ENCODE data around the gene FAM110A. TPM values are rescaled to one million over a fixed set of nuclear protein-coding genes. Genes with fewer than 3 reads are reported as not detected.

Gene FAM110A
- total and polyA plus RNA-seq, 2 donors (not counting 1 experiment from before 2014, with no cell fraction given): 15.6 to 18.4 TPM

- peaks cover 10% of the 10 kb centered on the region for H4K20me1 ChIP-seq (ENCODE audit: control insufficient read depth, insufficient read depth, low read length, poor library complexity, severe bottlenecking)
- no peaks in the 10 kb centered on the region for H3K27me3 ChIP-seq (replicated peaks in 1 of 4; ENCODE audit: control extremely low read depth in 1 of 4, control insufficient read depth in 3 of 4, insufficient read depth in 4 of 4, low read length in 3 of 4)
- TF ChIP-seq CTCF (IDR thresholded peaks at IDR 0.05) (no peak), EZH2 (IDR thresholded peaks at IDR 0.05; ENCODE audit: borderline replicate concordance, insufficient read depth, low read depth, low read length, poor library complexity, severe bottlenecking) (no peak)
- ChIA-PET CTCF (interaction anchor here (0.5 to 1.2 kb wide), 4 partner anchors 34 to 103 kb away, joined by 3 to 5 read pairs (median 3); no protein-coding TSS in a partner anchor), POLR2A (no interaction called here)
- intact Hi-C loops (cut with micrococcal nuclease): no loop called here
- no peaks in the 10 kb centered on the region for H3K27me3 Mint-ChIP-seq
- H3K27ac ChIP-seq (ENCODE audit: low read length in 2 of 2): no peak overlapping the region
- no peak overlapping the region for H3K4me3 Mint-ChIP-seq
- H2AFZ ChIP-seq (ENCODE audit: insufficient read depth, low read depth, low read length, poor library complexity, severe bottlenecking): no peak overlapping the region
- no peak overlapping the region for H3K9ac ChIP-seq (ENCODE audit: low read length)
- no peak overlapping the region for H3K27ac Mint-ChIP-seq
- H3K4me2 ChIP-seq (replicated peaks; ENCODE audit: low read depth, low read length, poor library complexity, severe bottlenecking): no peak overlapping the region
- H3K79me2 ChIP-seq (ENCODE audit: control insufficient read depth, insufficient read depth, low read length): peaks cover 25% of the 10 kb centered on the region
- H3K9me3 ChIP-seq (ENCODE audit: control extremely low read depth in 1 of 3, control insufficient read depth in 2 of 3, insufficient read depth in 1 of 3, low read length in 2 of 3): no peaks in the 10 kb centered on the region
- H3K9me3 Mint-ChIP-seq (ENCODE audit: insufficient read depth): no peaks in the 10 kb centered on the region
- no peak overlapping the region for H3K4me3 ChIP-seq (ENCODE audit: control extremely low read depth in 1 of 5, extremely low read depth in 1 of 5, insufficient read depth in 1 of 5, low read depth in 2 of 5, low read length in 4 of 5)
- peaks cover 0 to 5% of the 10 kb centered on the region in 2 donors for H3K4me1 ChIP-seq (ENCODE audit: control insufficient read depth in 2 of 2, insufficient read depth in 2 of 2, low read length in 2 of 2)
- ATAC-seq (ENCODE audit: low read depth) (no peak), DNase-seq (no peak)
- 88% methylated on average over 4 of the region's 4 CpGs for WGBS (ENCODE audit: insufficient coverage)
- H3K36me3 ChIP-seq (replicated peaks in 1 of 2; ENCODE audit: control extremely low read depth in 1 of 2, control insufficient read depth in 1 of 2, extremely low read depth in 1 of 2, insufficient read depth in 2 of 2, low read length in 1 of 2): peaks cover 0 to 2% of the 10 kb centered on the region in 2 experiments
- peaks cover 9% of the 10 kb centered on the region for H3K4me1 Mint-ChIP-seq
Measured at GRCh38 chr20:853406-853996, 20.0 kb downstream of the FAM110A start.

- DNase-seq (no peak), ATAC-seq (ENCODE audit: low read depth) (no peak)
- peaks cover 0 to 2% of the 10 kb centered on the region in 2 experiments for H3K36me3 ChIP-seq (replicated peaks in 1 of 2; ENCODE audit: control extremely low read depth in 1 of 2, control insufficient read depth in 1 of 2, extremely low read depth in 1 of 2, insufficient read depth in 2 of 2, low read length in 1 of 2)
- H3K4me1 Mint-ChIP-seq: peaks cover 12% of the 10 kb centered on the region
- no peaks in the 10 kb centered on the region for H3K27me3 Mint-ChIP-seq
- H3K9me3 Mint-ChIP-seq (ENCODE audit: insufficient read depth): no peaks in the 10 kb centered on the region
- intact Hi-C loops (cut with micrococcal nuclease): no loop called here
- peaks cover 10% of the 10 kb centered on the region for H4K20me1 ChIP-seq (ENCODE audit: control insufficient read depth, insufficient read depth, low read length, poor library complexity, severe bottlenecking)
- peaks cover 4 to 13% of the 10 kb centered on the region in 2 donors for H3K4me1 ChIP-seq (ENCODE audit: control insufficient read depth in 2 of 2, insufficient read depth in 2 of 2, low read length in 2 of 2)
- H3K9ac ChIP-seq (ENCODE audit: low read length): no peak overlapping the region
- WGBS (ENCODE audit: insufficient coverage): 93% methylated on average over 3 of the region's 6 CpGs
- no peak overlapping the region for H3K27ac Mint-ChIP-seq
- H3K27me3 ChIP-seq (replicated peaks in 1 of 4; ENCODE audit: control extremely low read depth in 1 of 4, control insufficient read depth in 3 of 4, insufficient read depth in 4 of 4, low read length in 3 of 4): no peaks in the 10 kb centered on the region
- TF ChIP-seq CTCF (IDR thresholded peaks at IDR 0.05) (no peak), EZH2 (IDR thresholded peaks at IDR 0.05; ENCODE audit: borderline replicate concordance, insufficient read depth, low read depth, low read length, poor library complexity, severe bottlenecking) (no peak)
- H3K79me2 ChIP-seq (ENCODE audit: control insufficient read depth, insufficient read depth, low read length): peaks cover 21% of the 10 kb centered on the region
- no peak overlapping the region for H3K4me3 ChIP-seq (ENCODE audit: control extremely low read depth in 1 of 5, extremely low read depth in 1 of 5, insufficient read depth in 1 of 5, low read depth in 2 of 5, low read length in 4 of 5)
- H3K4me3 Mint-ChIP-seq: no peak overlapping the region
- H2AFZ ChIP-seq (ENCODE audit: insufficient read depth, low read depth, low read length, poor library complexity, severe bottlenecking): no peak overlapping the region
- no peaks in the 10 kb centered on the region for H3K9me3 ChIP-seq (ENCODE audit: control extremely low read depth in 1 of 3, control insufficient read depth in 2 of 3, insufficient read depth in 1 of 3, low read length in 2 of 3)
- H3K4me2 ChIP-seq (replicated peaks; ENCODE audit: low read depth, low read length, poor library complexity, severe bottlenecking): no peak overlapping the region
- ChIA-PET CTCF (interaction anchor here (0.9 to 1.2 kb wide), 2 partner anchors 101 to 102 kb away, joined by 3 to 5 read pairs; no protein-coding TSS in a partner anchor), POLR2A (no interaction called here)
- H3K27ac ChIP-seq (ENCODE audit: low read length in 2 of 2): no peak overlapping the region
Measured at GRCh38 chr20:854601-855000, 21.1 kb downstream of the FAM110A start.

Data from B cell (primary cell).